CD4-positive, alpha-beta T cell treated with Interleukin-6 for 4 hours (primary cell): Measurements from ENCODE around the gene SLC38A2.
"Not testable (repeated sequence)": the region's sequence is repeated elsewhere in the genome, so short reads cannot be mapped to it uniquely, and the experiment has no call there.

ENCODE experiments used
- DNase-seq: peaks from one replicate; pipeline ENCODE4 v3.0.0-alpha.2; 2020; ENCODE audit warnings: mixed read lengths

Gene SLC38A2

DNA sequence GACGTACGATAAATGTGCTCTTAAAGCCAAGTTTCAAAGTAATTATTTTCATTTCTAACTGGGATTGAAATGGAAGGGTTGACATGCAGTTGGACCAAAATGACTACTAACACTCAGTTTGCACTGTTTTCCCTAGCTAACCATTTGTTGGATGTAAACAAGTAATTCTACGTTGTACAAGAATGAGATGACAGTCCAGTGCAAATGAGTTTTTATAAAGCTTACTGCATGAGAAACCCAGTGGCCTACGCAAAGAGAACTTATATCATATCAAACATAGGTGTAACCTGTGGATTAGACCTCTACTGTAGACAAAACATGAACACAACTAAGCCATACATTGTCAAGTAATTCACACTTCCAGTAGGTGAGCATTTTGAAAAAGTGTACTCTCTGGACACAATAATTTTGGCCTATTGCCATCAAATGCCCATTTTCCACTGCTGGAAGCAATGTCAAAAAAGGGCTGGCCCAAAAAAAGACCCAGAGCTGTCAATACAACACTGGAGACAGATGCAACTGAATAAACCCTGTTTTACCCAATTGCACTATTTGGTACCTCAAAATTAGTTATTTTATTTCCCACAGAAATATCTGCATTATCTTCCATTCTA lies 12.8 kb downstream of the SLC38A2 start:
- DNase-seq: no peak

DNA sequence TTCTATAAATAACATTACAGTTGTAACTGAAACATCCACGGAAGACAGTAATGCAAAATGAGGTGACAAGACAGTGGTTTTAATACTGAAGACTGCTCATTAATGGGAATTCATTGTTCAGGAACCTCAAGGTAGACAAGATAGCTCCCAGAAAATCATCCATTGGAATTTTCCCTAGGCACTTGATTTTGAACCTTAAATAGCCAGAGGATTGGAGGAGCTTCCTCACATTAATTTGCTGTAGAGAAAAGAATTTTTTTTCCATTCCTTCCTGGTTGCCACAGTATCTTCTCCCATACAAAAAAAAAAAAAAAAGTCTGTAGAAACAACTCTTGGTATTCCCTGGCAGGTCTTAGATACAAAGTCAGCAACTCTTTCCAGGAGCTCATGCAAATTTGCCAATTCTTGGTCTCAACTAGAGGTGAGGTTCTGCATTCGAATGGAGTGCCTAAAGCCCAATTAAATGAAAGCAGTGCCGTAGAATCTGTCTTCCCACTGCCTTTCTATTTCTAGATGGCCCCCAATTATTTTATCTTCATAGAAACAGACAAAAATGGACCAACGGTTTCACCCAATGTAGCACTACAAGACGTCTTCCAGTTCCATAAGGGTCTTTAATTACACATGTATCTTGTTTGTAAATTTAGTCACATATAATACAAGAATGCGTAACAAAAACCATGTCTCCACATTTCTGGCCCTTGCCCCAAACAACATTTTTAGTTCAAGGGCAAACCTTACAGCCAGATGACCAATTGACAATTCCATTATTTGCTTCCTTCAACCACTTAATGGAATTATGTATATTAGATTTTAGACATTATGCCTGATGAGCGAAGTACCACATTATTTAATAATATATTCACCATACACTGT lies 13.5 kb downstream of the SLC38A2 start:
- DNase-seq: no peak

DNA sequence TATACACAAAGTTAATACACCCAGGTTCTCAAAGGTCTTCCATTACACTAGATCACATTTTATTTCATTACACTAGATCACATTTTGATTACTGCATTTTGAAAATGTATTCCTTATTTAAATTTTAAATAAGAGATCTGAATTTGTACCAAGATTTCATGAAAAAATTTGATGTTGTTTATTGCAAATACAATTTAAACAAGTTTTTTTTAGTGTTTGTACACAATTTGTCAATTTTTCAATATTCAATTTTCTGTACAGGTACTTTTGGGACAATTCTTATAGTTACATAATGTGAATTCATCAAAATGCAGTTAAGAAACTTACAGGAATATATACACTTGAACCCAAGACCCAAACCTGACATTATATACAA lies 14.3 kb downstream of the SLC38A2 start:
- no peak for DNase-seq

DNA sequence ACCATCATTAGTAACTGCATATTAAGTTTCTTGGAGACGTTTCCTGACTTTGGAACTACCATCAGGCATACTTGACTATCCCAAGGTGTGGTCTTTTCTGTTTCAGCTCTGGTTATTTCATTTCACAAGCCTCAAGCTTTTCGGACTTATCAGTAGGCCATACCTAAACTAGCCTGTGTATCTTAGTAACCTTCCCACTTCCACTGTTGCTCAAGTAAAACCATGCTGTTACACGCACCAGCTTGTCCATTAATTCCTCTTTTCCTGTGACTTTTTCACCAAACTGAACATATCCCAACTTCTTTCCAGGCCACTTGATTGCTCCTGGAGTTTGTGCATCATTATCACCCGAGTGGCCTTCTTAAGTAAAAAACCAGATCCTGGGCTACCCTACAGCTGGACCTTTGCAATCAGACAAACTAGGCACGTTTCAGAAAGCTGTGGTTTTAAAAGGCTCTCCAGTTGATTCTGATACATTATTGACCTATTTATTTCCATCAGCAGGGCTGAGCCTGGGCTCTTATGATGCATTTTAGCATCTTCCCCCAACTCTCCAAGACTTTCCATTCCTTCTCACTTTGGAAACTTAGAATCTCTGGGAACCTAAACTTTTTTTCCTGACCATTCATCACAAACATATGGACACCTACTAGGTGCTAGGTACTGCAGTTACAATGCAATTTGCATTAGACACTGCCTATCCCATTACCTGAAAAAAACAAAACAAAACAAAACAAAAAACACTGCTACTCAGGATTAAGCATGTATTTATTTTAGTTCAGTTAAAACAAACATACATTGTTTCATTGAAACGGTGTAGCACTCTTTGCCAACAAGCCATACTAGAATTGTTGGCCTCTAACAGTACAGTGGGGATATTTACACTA lies 14.9 kb downstream of the SLC38A2 start:
- DNase-seq: no peak

DNA sequence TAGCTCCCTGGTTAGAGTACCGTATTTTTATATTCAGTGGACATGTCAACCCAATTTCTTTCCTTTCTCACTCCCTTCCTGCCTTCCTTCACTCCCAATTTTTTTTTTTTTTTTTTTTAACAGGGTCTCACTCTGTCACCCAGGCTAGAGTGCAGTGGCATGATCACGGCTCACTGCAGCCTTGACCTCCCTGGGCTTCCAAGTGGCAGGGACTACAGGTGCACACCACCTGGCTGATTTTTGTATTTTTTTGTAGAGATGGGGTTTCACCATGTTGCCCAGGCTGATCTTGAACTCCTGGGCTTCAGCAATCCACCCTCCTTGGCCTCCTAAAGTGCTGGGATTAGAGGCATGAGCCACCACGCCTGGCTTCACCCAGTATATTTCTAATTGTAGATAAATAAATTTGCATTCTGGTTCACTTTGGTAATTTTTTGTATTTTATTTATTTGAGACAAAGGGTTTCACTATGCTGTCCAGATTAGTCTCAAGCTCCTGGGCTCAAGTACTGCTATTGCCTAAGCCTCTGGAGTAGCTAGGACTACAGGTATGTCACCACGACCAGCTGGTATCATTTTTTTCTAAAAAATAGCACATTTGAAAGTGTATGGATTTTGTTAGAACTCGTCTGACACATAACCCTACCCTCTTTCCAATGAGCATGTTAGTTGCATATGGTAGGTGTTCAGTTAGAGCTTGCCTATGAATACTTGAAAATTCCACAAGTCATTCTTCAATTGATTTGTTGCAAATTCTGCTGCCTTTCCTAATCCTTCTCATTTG lies 15.7 kb downstream of the SLC38A2 start:
- DNase-seq: no peak

DNA sequence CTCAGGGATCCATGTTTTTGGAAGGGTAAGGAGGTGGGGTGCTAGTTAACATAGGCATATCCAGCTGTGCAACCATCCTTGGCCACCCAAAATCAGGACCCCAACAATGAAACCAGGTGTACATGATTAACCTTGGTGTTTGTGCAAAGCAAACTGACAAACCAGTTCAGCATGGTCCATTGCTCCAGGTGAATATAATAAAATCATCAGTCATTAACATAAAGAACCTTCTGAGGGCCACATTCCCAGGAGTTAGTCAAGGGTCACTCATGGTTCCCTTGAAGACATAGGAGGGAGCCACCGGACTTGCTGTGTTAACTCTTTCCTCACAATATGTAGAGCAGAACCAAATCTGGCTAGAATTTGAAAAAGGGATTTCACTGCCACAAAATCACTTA lies 17.8 kb downstream of the SLC38A2 start:
- no peak for DNase-seq

DNA sequence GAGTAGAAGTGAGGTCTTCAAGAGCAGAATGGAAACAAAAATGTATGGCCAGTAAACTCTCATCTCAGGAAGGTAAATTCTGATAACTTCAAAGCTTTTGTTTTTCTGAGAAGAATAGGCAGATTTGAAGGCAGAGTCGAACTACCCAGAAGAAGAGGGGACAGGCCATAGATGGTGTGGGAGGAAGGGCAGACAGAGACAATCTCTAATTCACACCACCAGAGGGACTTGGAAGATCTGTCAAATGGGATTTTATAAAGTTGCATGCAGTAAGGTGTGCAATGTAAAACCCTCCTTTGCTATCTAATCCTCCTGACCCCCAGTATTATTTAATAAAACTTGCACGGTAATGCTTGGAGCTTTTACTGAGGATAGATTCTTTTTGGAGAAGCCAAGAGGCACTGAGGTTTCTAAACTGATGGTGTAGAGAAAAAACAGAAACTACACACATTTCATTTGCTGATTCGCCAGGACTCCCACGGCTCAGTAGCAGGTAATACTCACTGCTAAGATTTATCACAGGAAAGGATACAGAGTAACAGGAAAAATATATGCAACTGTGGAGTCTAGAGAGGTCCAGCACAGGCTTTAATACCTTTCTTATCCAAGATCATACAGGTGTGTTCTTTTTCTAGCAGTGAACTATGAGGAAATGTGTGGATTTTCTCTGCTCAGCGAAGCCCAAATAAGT lies 18.3 kb downstream of the SLC38A2 start:
- DNase-seq: no peak

DNA sequence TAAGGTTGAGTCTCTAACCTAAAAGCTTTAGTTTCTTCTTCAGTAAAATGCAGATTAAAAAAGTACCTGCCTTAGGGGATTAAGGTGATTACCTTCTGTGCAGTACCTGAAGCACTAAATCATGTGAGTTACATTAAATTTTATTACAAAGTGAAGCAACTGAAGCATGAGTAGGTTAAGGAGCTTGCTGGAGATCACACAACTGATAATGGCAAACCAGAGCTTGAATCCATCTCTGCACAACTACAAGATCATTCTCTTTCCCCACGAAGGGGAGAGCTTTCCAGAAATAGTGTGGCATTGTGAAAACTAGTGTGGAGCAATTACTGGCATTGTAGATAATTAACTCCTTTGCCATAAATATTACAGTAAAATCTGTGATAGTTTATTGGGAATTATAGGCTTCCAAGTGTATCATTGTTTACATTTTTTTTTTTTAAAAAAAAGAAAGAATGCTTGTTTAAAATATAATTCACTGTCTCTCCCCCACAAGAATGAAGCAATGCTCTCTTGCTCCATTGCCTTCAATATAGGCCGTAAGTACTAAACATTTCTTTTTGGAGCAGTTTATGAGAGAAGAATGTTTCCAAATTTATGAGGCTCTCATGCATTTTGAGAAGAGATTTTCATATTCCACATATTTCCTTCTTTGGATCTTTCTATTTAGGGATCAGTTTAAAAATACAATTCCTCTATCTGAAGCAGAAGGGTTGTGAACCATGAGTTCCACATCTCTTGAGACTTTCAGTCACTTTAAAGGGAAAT lies 20.5 kb downstream of the SLC38A2 start:
- no peak for DNase-seq

DNA sequence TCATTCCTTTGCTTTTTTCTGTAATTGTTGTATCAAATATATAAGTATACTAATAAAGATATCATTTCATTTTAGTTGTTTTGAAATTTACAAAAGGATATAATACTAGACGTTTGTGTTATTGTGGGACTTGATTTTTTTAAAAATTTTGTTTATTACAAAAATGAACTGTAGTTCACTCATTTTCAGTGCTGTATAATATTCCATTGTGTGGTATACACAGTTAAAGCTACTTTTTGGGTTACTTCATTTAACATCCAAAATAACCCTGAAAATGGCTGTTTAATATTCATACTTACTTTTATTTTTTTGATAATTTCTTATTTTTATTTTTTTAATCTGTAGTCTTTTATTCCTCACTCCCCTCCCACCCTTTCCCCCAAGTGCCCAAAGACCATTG lies 21.4 kb downstream of the SLC38A2 start:
- DNase-seq: no peak

DNA sequence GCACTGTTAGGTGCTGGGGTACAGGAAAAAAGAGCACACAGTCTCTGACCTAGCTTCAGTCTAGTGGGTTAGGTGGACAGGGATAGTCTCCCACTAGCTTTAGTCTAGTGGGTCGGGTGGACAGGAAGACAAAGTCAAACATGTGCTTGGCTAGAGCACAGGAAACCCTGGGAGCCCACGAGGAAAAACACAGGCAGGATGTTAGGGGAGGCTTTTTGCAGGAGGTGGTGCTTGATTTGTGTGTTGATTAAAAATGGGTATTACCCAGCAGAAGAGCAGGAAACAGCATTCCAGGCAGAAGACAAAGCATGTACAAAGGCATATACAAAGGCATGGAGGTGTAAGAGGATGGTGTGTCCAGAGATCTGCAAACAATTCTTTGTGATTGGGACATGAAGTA lies 23.3 kb downstream of the SLC38A2 start:
- no peak for DNase-seq

DNA sequence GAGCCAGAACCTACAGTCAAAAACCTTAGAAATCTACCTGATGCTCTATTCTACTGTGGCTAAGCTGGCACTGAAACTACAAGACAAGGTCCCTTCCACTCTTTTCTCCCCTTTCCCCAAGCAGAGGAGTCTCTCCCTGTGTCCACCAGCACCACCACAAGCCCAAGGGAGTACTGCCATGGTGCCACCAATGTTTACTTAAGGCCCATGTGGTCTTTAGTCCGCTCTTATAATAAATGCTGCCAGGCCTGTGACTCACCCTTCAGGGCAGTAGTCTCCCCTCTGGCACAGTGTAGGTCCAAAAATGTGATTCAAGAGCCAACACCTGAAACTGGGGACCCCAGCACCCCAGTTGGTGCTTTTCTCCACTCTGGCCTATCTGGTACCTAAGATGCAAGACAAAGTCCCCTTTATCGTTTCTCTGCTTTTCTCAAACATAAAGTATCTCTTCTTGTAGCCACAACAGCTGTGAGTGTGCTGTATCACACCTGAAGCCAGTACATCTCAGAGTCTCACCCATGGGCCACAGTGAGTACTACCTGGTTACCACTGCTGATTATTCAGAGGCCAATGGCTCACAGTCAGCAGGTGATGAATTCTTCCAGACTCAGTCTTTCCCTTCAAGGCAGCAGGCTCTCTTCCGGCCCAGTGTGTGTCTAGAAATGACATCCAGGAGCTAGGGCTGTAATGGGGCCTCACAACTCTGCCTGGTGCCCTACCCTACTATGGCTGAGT lies 29.3 kb downstream of the SLC38A2 start:
- DNase-seq: no peak

DNA sequence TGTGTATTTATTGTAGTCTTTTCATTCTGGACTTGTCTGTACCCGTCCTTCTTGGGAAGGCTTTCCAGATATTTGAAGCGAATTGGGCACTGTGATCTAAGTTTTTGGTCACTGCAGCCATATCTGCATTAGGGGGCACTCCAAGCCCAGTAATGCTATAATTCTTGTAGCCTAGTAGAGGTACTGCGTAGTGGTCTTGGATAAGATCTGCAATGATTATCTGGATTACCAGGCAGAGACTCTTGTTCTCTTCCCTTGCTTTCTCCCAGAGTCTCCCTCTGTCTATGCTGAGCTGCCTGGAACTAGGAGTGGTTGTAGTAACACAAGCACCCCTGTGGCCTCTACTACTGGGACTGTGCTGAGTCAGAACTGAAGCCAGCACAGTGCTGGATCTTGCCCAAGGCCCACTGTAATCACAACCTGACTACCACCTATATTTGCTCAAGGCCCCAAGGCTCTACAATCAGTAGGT lies 30.0 kb downstream of the SLC38A2 start:
- peak; percentile 52 for DNase-seq

DNA sequence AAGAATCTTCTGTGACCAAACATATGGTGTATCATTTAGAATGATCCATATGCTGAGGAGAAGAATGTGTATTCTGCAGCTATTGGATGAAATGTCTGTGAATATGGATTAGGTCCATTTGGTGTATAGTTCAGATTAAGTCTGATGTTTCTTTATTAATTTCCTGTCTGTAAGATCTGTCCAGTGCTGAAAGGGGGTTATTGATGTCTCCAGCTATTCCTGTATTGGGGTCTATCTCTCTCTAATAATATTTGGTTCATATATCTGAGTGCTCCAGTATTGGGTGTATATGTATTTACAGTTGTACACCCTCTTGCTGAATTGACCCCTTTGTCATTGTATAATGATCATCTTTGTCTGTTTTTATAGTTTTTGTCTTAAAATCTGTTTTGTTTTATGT lies 33.5 kb downstream of the SLC38A2 start:
- DNase-seq: no peak

DNA sequence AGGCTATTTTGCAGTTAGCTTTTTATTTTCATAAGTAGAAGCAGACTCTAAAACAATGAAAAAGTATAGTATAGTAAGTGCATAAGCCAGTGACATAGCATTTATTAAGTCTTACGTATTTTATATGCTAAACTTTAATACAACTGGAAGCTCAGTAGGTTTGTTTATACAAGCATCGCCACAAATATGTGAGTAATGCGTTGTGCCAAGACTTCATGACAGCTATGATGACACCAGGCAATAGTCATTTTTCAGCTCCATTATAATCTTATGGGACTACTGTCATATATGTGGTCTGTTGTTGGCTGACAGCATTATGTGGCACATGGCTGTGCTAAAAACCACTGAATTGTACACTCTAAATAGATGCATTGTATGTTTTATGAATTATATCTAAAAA lies 40.3 kb downstream of the SLC38A2 start:
- DNase-seq: no peak

DNA sequence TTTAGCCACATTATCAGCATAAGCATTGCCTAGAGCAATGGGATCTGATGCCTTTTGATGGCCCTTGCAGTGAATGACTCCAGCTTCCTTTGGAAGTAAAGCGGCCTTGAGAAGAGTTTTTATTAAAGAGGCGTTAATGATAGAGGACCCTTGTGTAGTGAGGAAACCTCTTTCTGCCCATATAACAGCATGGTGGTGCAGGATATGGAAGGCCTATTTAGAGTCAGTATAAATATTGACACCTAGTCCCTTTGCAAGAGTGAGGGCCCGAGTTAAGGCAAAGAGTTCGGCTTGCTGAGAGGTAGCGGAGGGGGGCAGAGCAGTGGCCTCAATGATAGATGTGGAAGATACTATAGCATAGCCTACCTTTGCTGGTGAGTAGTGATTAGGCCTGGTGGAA lies 47.5 kb downstream of the SLC38A2 start:
- not testable (repeated sequence) for DNase-seq

DNA sequence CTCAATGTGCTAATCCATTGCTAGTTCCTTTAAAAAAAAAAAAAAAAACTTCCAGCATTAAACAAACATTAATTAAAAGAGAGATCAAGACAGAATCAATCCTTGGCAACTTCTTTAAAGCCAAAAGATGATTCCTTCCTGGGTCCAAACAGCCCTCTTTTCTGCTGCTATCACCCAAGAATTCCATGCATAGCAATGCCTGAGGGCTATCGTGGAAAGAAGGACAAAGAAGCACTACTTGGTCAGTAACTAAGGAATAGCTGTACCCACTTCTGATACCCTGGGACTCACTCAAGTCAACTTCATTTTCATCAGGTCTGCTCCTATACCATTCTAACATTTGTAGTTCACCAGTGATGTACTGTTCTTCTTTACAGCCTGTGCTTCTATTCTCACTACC lies 51.8 kb downstream of the SLC38A2 start:
- DNase-seq: no peak

DNA sequence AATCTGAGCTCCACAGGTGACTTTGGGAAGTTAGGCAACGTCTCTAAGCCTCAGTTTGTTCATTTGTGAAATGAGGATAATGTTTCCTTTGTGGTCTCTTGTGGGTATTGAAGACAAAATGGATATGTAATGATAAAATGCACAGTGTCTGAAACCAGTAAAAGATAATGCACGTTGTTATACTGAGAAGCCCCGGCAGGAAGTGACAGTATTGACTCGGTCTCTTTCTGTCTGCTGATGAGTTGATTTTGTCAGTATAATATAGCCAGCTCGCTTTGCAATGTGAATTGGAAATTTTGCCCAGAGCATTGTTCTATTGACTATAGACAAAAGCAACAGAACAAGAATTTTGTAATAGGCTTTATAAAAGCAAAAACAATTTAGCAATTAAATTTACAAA lies 54.5 kb downstream of the SLC38A2 start:
- no peak for DNase-seq
